HEK293 (cell line): ENCODE measurements around the gene RPL15.

ENCODE experiments used
- CTCF ChIA-PET: fragments of 350-600 bp; formaldehyde crosslinking; extraction: SDS; loops from one replicate; lab custom pipeline; 2021; ENCODE audit warnings: antibody characterized with exemption; lab: Yijun Ruan, JAX
- POLR2A ChIA-PET: fragments of 300-600 bp; formaldehyde crosslinking; extraction: SDS; loops from one replicate; lab custom pipeline; 2020; ENCODE audit warnings: antibody characterized with exemption, inconsistent platforms; lab: Yijun Ruan, JAX
- H3K27ac ChIP-seq: fragments of 200-500 bp; sonication (Bioruptor generic); 2 replicates; pipeline ENCODE4 v1.5.1; 2014; ENCODE audit warnings: low read depth, low read length, control low read depth, inconsistent platforms; ENCODE audit errors: extremely low read depth
- H3K36me3 ChIP-seq, 2 experiments: fragments of 200-500 bp in 1 of 2; sonication (Bioruptor generic) in 1 of 2; 1 replicate in 1 of 2; 2 replicates in 1 of 2; pipeline ENCODE4 v1.5.1; 2014 to 2017; ENCODE audit warnings: inconsistent platforms in 2 of 2, low read length in 2 of 2; ENCODE audit not compliant: control insufficient read depth in 2 of 2, insufficient read depth in 1 of 2
- H3K4me1 ChIP-seq: fragments of 200-500 bp; sonication (Bioruptor generic); 2 replicates; pipeline ENCODE4 v1.5.1; 2014; ENCODE audit warnings: mild to moderate bottlenecking, low read length, inconsistent platforms; ENCODE audit not compliant: control insufficient read depth, insufficient read depth
- H3K4me3 ChIP-seq: 2 replicates; pipeline ENCODE4 v1.5.1; 2011; ENCODE audit warnings: low read depth, mild to moderate bottlenecking, control low read depth, low read length, moderate library complexity
- H3K9me3 ChIP-seq: fragments of 200-500 bp; sonication (Bioruptor generic); 2 replicates; pipeline ENCODE4 v1.5.1; 2014; ENCODE audit warnings: low read depth, low read length, inconsistent platforms; ENCODE audit not compliant: control insufficient read depth, insufficient read depth
- BCL11A ChIP-seq: fragments of 450-650 bp; formaldehyde crosslinking; IDR thresholded peaks from 2 replicates; pipeline ENCODE4 v1.5.1; 2016; ENCODE audit warnings: low read depth, missing biosample characterization, missing genetic modification characterization
- GLIS1 ChIP-seq: fragments of 450-650 bp; formaldehyde crosslinking; IDR thresholded peaks from 2 replicates; pipeline ENCODE4 v1.5.1; 2016; ENCODE audit warnings: missing biosample characterization, missing genetic modification characterization
- PRDM1 ChIP-seq: fragments of 450-650 bp; formaldehyde crosslinking; IDR thresholded peaks from 2 replicates; pipeline ENCODE4; 2016; ENCODE audit warnings: missing biosample characterization, missing genetic modification characterization
- ZBTB20 ChIP-seq: fragments of 450-650 bp; formaldehyde crosslinking; IDR thresholded peaks from 2 replicates; pipeline ENCODE4 v1.5.1; 2016; ENCODE audit warnings: missing biosample characterization, missing genetic modification characterization
- ZFHX2 ChIP-seq: fragments of 450-650 bp; formaldehyde crosslinking; conservative IDR thresholded peaks from 2 replicates; pipeline ENCODE4 v1.5.1; 2016; ENCODE audit warnings: missing biosample characterization, missing genetic modification characterization
- ZNF302 ChIP-seq: fragments of 450-650 bp; formaldehyde crosslinking; IDR thresholded peaks from 2 replicates; pipeline ENCODE4 v1.5.1; 2016; ENCODE audit warnings: missing biosample characterization, missing genetic modification characterization, low read depth
- ZNF433 ChIP-seq: fragments of 450-650 bp; formaldehyde crosslinking; IDR thresholded peaks from 2 replicates; pipeline ENCODE4 v1.5.1; 2016; ENCODE audit warnings: missing biosample characterization, missing genetic modification characterization, low read depth
- ZNF548 ChIP-seq: fragments of 450-650 bp; formaldehyde crosslinking; IDR thresholded peaks from 2 replicates; pipeline ENCODE4 v1.5.1; 2016; ENCODE audit warnings: missing biosample characterization, missing genetic modification characterization
- ZNF555 ChIP-seq: fragments of 450-650 bp; formaldehyde crosslinking; conservative IDR thresholded peaks from 2 replicates; pipeline ENCODE4 v1.5.1; 2017; ENCODE audit warnings: missing biosample characterization, mild to moderate bottlenecking, missing genetic modification characterization, inconsistent platforms
- ZNF561 ChIP-seq: fragments of 450-650 bp; IDR thresholded peaks from 2 replicates; pipeline ENCODE4 v1.5.1; 2018; ENCODE audit warnings: missing biosample characterization, missing genetic modification characterization, borderline replicate concordance
- ZNF600 ChIP-seq: fragments of 450-650 bp; formaldehyde crosslinking; IDR thresholded peaks from 2 replicates; pipeline ENCODE4 v1.5.1; 2016; ENCODE audit warnings: missing biosample characterization, missing genetic modification characterization
- ZNF660 ChIP-seq: fragments of 450-650 bp; IDR thresholded peaks from 2 replicates; pipeline ENCODE4 v1.5.1; 2018; ENCODE audit warnings: missing biosample characterization, mild to moderate bottlenecking, missing genetic modification characterization
- ZNF777 ChIP-seq: fragments of 450-650 bp; formaldehyde crosslinking; IDR thresholded peaks from 2 replicates; pipeline ENCODE4 v1.5.1; 2017; ENCODE audit warnings: missing biosample characterization, missing genetic modification characterization, borderline replicate concordance
- TF ChIP-seq, protein P1 (sequence below): IDR thresholded peaks from 2 replicates; pipeline ENCODE4 v1.6.1; 2011; ENCODE audit warnings: mild to moderate bottlenecking, low read depth, low read length, borderline replicate concordance
- TF ChIP-seq, protein P2 (sequence below): fragments of 450-650 bp; formaldehyde crosslinking; IDR thresholded peaks from 2 replicates; pipeline ENCODE4 v1.5.1; 2016; ENCODE audit warnings: missing biosample characterization, missing genetic modification characterization

The RPL15 gene

DNA sequence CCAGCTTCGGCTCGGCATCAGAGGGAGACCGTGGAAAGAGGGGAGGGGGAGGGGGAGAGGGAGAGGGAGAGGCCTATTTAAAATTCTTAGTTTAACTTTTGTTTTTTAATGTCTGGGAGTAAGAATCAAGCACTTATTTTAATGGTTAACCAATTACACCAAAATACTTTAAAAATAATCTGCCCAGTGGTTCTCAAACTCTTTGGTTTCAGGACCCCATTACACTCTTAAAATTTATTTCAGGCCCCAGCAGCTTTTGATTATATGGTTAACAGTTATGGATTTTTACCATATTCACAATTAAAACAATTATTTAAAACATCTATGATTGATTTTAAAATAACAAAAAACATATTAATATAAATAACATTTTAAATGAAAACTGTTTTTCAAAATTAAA is 44.6 kb upstream of the RPL15 start:
- Histone ChIP-seq H3K4me1 (no peaks in the 10 kb centered on the region; the same call in none of the 2 replicates), H3K27ac (no peak overlapping the region), H3K9me3 (no peaks in the 10 kb centered on the region), H3K36me3 (no peaks in the 10 kb centered on the region), H3K4me3 (no peak overlapping the region)
- ChIA-PET POLR2A (no interaction called here), CTCF (no interaction called here)
- TF ChIP-seq BCL11A (tag by site-specific recombination) (no peak), GLIS1 (no peak), ZNF561 (tag by site-specific recombination) (no peak), ZNF660 (tag by site-specific recombination) (no peak), ZNF777 (no peak), ZFHX2 (tag by site-specific recombination) (no peak), ZNF548 (no peak), ZNF433 (tag by site-specific recombination) (no peak)
- TF ChIP-seq, protein P1, sequence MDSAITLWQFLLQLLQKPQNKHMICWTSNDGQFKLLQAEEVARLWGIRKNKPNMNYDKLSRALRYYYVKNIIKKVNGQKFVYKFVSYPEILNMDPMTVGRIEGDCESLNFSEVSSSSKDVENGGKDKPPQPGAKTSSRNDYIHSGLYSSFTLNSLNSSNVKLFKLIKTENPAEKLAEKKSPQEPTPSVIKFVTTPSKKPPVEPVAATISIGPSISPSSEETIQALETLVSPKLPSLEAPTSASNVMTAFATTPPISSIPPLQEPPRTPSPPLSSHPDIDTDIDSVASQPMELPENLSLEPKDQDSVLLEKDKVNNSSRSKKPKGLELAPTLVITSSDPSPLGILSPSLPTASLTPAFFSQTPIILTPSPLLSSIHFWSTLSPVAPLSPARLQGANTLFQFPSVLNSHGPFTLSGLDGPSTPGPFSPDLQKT: no peak

DNA sequence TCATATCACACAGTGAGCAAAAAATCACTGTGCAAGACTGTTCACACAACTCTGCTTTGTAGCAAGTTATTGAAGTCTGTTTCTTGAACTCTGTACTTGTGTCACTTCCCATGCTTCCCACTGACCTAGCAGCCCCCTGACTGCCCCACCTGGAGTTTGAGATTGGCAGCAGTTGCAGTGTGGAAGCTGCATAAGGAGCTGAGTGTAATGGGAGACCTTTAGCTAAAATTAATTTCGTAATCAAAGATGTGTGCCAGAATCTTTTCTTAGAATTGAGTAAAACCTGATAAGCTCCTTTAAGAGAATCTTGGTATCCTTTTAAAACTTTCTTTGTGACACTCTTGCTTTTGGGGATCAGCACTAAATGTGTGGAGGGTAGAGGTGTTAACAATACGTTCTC is 43.0 kb upstream of the RPL15 start:
- TF ChIP-seq ZNF660 (tag by site-specific recombination) (no peak), PRDM1 (tag by site-specific recombination) (peak; percentile 45)
- TF ChIP-seq, all 188 proteins: peak for 1
- H3K4me3 ChIP-seq: no peak overlapping the region
- H3K9me3 ChIP-seq: no peaks in the 10 kb centered on the region
- peaks cover 0 to 10% of the 10 kb centered on the region in 2 experiments; a peak in 1 of 3 replicates for H3K36me3 ChIP-seq
- no peaks in the 10 kb centered on the region; the same call in none of the 2 replicates for H3K4me1 ChIP-seq
- H3K27ac ChIP-seq: no peak overlapping the region
- CTCF ChIA-PET: no interaction called here
- POLR2A ChIA-PET: no interaction called here

DNA sequence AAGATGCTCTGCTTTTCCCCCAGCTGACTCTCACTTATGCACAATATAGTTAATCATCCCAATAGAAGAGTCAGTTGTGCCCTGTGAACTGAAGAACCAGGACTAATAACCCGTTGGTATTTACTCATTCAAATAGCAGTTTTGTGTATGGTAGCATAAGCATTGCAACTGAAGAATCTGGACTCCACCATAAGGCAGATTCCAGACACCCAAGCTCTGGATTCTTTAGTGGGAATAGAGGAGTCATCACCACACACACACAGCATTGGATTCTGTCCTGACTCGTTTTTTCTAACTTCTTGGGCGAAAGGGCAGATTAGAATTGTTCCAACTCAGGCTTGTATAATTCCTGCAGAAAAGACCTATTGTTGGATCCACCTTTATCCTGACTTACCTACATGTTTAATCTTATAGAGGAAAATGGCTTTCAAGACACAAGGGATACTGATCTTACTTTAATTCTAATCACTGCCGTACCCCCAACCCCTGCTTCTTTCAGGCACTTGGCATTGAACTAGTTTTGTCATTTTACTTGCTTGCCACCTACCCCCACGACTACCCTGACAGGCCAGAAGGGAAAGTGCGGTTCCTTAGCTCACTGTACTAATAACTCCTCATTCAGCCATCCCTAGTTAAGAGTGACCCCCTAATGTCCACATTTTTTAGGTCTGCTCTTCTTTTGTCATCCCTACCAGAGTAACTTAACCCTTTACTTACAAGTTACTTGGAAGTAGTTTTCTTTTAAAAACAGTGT is 42.4 kb upstream of the RPL15 start:
- Histone ChIP-seq H3K9me3 (no peaks in the 10 kb centered on the region), H3K4me1 (no peaks in the 10 kb centered on the region; the same call in none of the 2 replicates), H3K36me3 (peaks cover 0 to 12% of the 10 kb centered on the region in 2 experiments; a peak in 1 of 3 replicates), H3K27ac (no peak overlapping the region), H3K4me3 (no peak overlapping the region)
- ChIA-PET POLR2A (no interaction called here), CTCF (interaction anchor here (0.7 kb wide), 1 partner anchor 9 kb away, joined by 3 read pairs; no protein-coding TSS in a partner anchor)
- TF ChIP-seq ZBTB20 (peak; percentile 34; the same call in 1 of the 2 replicates), ZNF302 (tag by site-specific recombination) (no peak), ZNF555 (no peak), ZNF600 (tag by site-specific recombination) (peak; percentile 25; the same call in 1 of the 2 replicates)
- TF ChIP-seq, protein P2, sequence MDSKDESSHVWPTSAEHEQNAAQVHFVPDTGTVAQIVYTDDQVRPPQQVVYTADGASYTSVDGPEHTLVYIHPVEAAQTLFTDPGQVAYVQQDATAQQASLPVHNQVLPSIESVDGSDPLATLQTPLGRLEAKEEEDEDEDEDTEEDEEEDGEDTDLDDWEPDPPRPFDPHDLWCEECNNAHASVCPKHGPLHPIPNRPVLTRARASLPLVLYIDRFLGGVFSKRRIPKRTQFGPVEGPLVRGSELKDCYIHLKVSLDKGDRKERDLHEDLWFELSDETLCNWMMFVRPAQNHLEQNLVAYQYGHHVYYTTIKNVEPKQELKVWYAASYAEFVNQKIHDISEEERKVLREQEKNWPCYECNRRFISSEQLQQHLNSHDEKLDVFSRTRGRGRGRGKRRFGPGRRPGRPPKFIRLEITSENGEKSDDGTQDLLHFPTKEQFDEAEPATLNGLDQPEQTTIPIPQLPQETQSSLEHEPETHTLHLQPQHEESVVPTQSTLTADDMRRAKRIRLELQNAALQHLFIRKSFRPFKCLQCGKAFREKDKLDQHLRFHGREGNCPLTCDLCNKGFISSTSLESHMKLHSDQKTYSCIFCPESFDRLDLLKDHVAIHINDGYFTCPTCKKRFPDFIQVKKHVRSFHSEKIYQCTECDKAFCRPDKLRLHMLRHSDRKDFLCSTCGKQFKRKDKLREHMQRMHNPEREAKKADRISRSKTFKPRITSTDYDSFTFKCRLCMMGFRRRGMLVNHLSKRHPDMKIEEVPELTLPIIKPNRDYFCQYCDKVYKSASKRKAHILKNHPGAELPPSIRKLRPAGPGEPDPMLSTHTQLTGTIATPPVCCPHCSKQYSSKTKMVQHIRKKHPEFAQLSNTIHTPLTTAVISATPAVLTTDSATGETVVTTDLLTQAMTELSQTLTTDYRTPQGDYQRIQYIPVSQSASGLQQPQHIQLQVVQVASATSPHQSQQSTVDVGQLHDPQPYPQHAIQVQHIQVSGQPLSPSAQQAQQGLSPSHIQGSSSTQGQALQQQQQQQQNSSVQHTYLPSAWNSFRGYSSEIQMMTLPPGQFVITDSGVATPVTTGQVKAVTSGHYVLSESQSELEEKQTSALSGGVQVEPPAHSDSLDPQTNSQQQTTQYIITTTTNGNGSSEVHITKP (tag by site-specific recombination): no peak
